CD4-positive, alpha-beta T cell (primary cell): ENCODE results near the gene HES2. TPM values are rescaled to one million over a fixed set of nuclear protein-coding genes. Genes with fewer than 3 reads are reported as not detected.

Experiments
- ATAC-seq: fragments of 200-7000 bp; cut with Tn5 transposase; one replicate; pipeline ENCODE4 v1.10.0; 2022; ENCODE audit warnings: mild to moderate bottlenecking; ENCODE audit not compliant: poor library complexity
- CTCF ChIA-PET: fragments of 350-600 bp; sonication (Branson Sonifier 250); formaldehyde crosslinking; loops from one replicate; lab custom pipeline; 2021; ENCODE audit warnings: antibody characterized with exemption, inconsistent platforms; lab: Charles Lee
- POLR2A ChIA-PET: fragments of 350-600 bp; sonication (Branson Sonifier 250); formaldehyde crosslinking; loops from one replicate; lab custom pipeline; 2021; ENCODE audit warnings: antibody characterized with exemption, inconsistent platforms; lab: Charles Lee
- DNase-seq, 14 experiments: peaks; one replicate each; pipeline ENCODE4 v3.0.0-alpha.2; 2013 to 2020; ENCODE audit warnings: mixed read lengths in 2 of 14
- H3K27ac ChIP-seq, 2 donors: one replicate each; pipeline versions ENCODE4 v1.5.1 to v1.7.0; 2013; ENCODE audit warnings: low read length in 2 of 2, low read depth in 1 of 2, mild to moderate bottlenecking in 1 of 2
- H3K27me3 ChIP-seq, 2 experiments: 1 replicate in 1 of 2; 2 replicates in 1 of 2; pipeline versions ENCODE4 v1.6.1 to v1.7.0; 2013; ENCODE audit warnings: low read length in 2 of 2, control low read depth in 1 of 2, mild to moderate bottlenecking in 1 of 2, moderate library complexity in 1 of 2; ENCODE audit not compliant: insufficient read depth in 2 of 2, control insufficient read depth in 1 of 2
- H3K36me3 ChIP-seq: one replicate; pipeline ENCODE4 v1.6.1; 2013; ENCODE audit warnings: low read length, control low read depth; ENCODE audit not compliant: insufficient read depth
- H3K4me1 ChIP-seq: one replicate; pipeline ENCODE4 v1.6.1; 2013; ENCODE audit warnings: low read length, control low read depth; ENCODE audit not compliant: insufficient read depth
- H3K4me3 ChIP-seq: one replicate; pipeline ENCODE4 v1.5.1; 2013; ENCODE audit warnings: mild to moderate bottlenecking, low read length, moderate library complexity
- H3K9me3 ChIP-seq, 2 experiments: 1 replicate in 1 of 2; 2 replicates in 1 of 2; pipeline versions ENCODE4 v1.6.1 to v1.7.0; 2013; ENCODE audit warnings: low read length in 2 of 2, mild to moderate bottlenecking in 2 of 2, control low read depth in 1 of 2, moderate library complexity in 1 of 2; ENCODE audit not compliant: control insufficient read depth in 1 of 2, insufficient read depth in 1 of 2
- H3K27ac Mint-ChIP-seq: one replicate; pipeline ENCODE4 v1.8.0; 2020; ENCODE audit warnings: mixed read lengths
- H3K27me3 Mint-ChIP-seq: one replicate; pipeline ENCODE4 v1.8.0; 2021; ENCODE audit warnings: mixed read lengths
- H3K36me3 Mint-ChIP-seq: one replicate; pipeline ENCODE4 v1.8.0; 2021; ENCODE audit warnings: low read depth, mixed read lengths
- H3K4me1 Mint-ChIP-seq: one replicate; pipeline ENCODE4 v1.8.0; 2021; ENCODE audit warnings: low read depth, mixed read lengths
- H3K4me3 Mint-ChIP-seq: one replicate; pipeline ENCODE4 v1.8.0; 2020; ENCODE audit warnings: mild to moderate bottlenecking, mixed read lengths
- H3K9me3 Mint-ChIP-seq: one replicate; pipeline ENCODE4 v1.8.0; 2020; ENCODE audit warnings: mixed read lengths
- intact Hi-C, 2 experiments: fragments of 100-400 bp; cut with DNase I in 1 of 2; cut with micrococcal nuclease in 1 of 2; formaldehyde crosslinking; loops; one replicate each; pipeline versions ENCODE4 v1.15.1 to v1.9.0; 2023 to 2025; cut with DNase I, micrococcal nuclease
- total RNA-seq, 174 experiments: library from RNA in 2 of 174; stranded (reverse) in 2 of 174; gene quantifications; one replicate each; pipeline ENCODE4 v1.2.3 and lab custom pipeline; 2021 to 2026
- TF ChIP-seq, protein P1 (sequence below): fragments of 200-600 bp; IDR thresholded peaks from one replicate; pipeline ENCODE4 v1.8.0; 2022; ENCODE audit warnings: antibody characterized with exemption, mild to moderate bottlenecking

Gene HES2
- total RNA-seq, 2 experiments from 2014 or later, result not detected

DNA sequence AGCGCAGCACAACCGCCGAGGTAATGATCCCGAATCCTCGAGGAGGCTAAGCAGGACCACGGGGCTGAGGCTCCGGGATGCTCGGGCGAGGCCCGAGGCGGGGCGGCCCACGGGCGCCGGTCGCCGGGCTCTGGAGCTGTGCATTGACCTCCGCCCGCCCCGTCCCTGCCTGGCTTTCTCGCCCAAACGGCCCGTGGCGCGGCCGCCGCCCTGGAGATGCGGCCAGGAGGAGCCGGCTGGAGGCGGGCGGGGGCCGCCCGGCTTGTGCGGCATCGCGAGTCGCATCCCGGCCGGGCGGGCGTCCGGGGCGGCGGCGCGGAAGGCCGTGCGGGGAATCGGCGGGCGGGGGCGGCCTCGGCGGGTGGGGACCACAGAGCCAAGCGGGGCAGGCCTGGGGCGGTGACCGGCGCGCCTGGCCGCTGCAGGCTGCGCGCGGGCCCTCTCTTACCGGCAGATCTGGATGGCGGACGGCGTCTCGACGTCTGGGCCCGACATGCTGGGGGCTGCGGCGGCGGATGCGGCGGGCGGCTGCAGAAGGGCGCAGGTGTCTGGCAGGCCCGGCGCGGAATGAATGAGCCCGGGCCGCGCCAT lies 26.8 kb downstream of the HES2 start:
- Histone ChIP-seq H3K9me3 (no peaks in the 10 kb centered on the region), H3K36me3 (no peaks in the 10 kb centered on the region), H3K4me1 (peaks cover 27% of the 10 kb centered on the region), H3K4me3 (peak overlapping the region; percentile 31), H3K27me3 (no peaks in the 10 kb centered on the region), H3K27ac (no peak overlapping the region)
- no peaks in the 10 kb centered on the region for H3K27me3 Mint-ChIP-seq
- DNase-seq (no peak), ATAC-seq (no peak)
- peak overlapping the region; percentile 82 for H3K27ac Mint-ChIP-seq
- intact Hi-C loops, result loop anchor here (2.0 to 10.0 kb wide), 2 partner anchors 34 to 392 kb away; partner anchors contain the start of gene CAMTA1 (in 1 of the 2)
- peak overlapping the region; percentile 92 for H3K4me3 Mint-ChIP-seq
- H3K36me3 Mint-ChIP-seq, result no peaks in the 10 kb centered on the region
- TF ChIP-seq, protein P1, sequence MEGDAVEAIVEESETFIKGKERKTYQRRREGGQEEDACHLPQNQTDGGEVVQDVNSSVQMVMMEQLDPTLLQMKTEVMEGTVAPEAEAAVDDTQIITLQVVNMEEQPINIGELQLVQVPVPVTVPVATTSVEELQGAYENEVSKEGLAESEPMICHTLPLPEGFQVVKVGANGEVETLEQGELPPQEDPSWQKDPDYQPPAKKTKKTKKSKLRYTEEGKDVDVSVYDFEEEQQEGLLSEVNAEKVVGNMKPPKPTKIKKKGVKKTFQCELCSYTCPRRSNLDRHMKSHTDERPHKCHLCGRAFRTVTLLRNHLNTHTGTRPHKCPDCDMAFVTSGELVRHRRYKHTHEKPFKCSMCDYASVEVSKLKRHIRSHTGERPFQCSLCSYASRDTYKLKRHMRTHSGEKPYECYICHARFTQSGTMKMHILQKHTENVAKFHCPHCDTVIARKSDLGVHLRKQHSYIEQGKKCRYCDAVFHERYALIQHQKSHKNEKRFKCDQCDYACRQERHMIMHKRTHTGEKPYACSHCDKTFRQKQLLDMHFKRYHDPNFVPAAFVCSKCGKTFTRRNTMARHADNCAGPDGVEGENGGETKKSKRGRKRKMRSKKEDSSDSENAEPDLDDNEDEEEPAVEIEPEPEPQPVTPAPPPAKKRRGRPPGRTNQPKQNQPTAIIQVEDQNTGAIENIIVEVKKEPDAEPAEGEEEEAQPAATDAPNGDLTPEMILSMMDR, result no peak
- H3K4me1 Mint-ChIP-seq, result peaks cover 31% of the 10 kb centered on the region
- ChIA-PET CTCF (interaction anchor here (1.0 kb wide), 1 partner anchor 45 kb away, joined by 4 read pairs; no protein-coding TSS in a partner anchor), POLR2A (interaction anchor here (0.6 to 4.1 kb wide), 8 partner anchors 10 to 211 kb away, joined by 3 to 41 read pairs (median 8); partner anchors contain the start of genes KLHL21 and RPL22)
- no peaks in the 10 kb centered on the region for H3K9me3 Mint-ChIP-seq

DNA sequence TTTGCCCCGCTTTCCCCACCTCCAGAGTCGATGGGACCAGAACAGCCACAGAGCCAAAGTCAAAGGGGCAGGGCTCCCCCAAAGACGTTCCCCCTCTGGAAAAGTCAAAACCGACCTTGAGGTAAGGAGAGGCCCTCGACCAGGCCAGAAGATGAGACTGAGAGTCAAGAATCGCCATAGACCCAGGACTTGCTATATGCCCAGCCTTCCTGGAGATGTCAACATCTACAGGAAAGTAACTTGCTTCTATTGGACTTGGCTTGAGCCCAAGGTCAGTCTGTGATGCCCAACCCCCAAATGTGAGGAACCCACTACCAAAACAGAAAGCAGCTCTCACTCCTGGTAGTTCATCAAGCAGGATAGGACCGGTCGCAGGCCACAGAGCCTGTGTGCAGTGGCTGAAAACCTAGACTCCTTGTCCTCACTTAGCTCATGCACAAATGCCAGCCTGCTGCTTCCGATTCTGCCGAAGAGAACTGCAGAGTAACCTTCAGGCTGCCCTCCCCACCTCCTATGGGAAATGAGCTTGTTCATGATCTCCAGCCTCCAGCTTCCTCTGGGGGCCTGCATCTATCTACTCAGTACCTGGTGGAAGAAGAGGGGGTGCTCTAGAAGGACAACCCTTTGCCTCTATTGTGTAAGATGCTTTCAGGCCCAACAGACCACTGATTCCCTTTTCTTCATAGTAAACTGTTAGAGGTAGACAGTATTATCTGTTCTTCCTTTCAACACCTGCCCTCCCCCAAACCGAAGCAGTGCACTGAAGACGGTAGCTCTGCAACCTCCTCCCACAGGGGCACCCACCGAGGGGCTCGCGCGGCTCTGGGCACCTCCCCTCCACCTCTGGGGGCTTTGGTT lies 27.5 kb downstream of the HES2 start:
- peak in 2 of 14 experiments; percentile 8 to 16 for DNase-seq
- TF ChIP-seq, protein P1, result no peak
- H3K27me3 ChIP-seq, result no peaks in the 10 kb centered on the region
- no peak overlapping the region for H3K27ac ChIP-seq
- intact Hi-C loops, result loop anchor here (2.0 to 10.0 kb wide), 2 partner anchors 33 to 393 kb away; partner anchors contain the start of gene CAMTA1 (in 1 of the 2)
- ChIA-PET POLR2A (interaction anchor here (0.6 to 4.1 kb wide), 4 partner anchors 30 to 360 kb away, joined by 3 to 41 read pairs (median 6); no protein-coding TSS in a partner anchor), CTCF (interaction anchor here (1.0 kb wide), 1 partner anchor 46 kb away, joined by 4 read pairs; no protein-coding TSS in a partner anchor)
- Mint-ChIP-seq H3K27me3 (no peaks in the 10 kb centered on the region), H3K36me3 (no peaks in the 10 kb centered on the region), H3K4me1 (peaks cover 31% of the 10 kb centered on the region), H3K4me3 (peak overlapping the region; percentile 86), H3K9me3 (no peaks in the 10 kb centered on the region), H3K27ac (peak overlapping the region; percentile 82)
- H3K4me3 ChIP-seq, result peak overlapping the region; percentile 31
- no peaks in the 10 kb centered on the region for H3K9me3 ChIP-seq
- no peaks in the 10 kb centered on the region for H3K36me3 ChIP-seq
- H3K4me1 ChIP-seq, result peaks cover 27% of the 10 kb centered on the region
- ATAC-seq, result no peak

DNA sequence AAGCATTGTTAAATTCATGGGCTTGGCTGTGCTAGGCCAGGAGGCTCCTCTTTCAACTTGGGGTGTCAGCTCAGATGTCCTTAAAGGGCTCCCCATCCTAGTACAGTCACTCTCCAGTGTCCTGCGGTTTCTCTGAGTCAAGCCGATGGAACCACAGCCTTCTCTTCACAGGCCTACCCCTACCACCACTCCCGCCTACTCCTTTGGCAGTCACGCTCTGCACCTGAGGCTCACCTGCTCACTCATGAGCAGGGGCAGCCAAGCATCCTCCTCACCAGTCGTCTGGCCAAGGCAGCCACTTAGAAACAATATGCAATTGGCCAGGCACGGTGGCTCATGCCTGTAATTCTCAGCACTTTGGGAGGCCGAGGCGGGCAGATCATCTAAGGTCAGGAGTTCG lies 29.7 kb downstream of the HES2 start:
- intact Hi-C loops, result loop anchor here in 1 of 2 experiments (10.0 kb wide), 1 partner anchor 395 kb away; the partner anchor contains the start of gene CAMTA1
- peaks cover 20% of the 10 kb centered on the region for H3K4me1 Mint-ChIP-seq
- ATAC-seq, result no peak
- no peaks in the 10 kb centered on the region for H3K9me3 ChIP-seq
- no peaks in the 10 kb centered on the region for H3K27me3 Mint-ChIP-seq
- CTCF ChIA-PET, result no interaction called here
- H3K4me3 Mint-ChIP-seq, result no peak overlapping the region
- no peaks in the 10 kb centered on the region for H3K9me3 Mint-ChIP-seq
- no peak for DNase-seq
- H3K27ac Mint-ChIP-seq, result no peak overlapping the region
- no peaks in the 10 kb centered on the region for H3K36me3 ChIP-seq
- TF ChIP-seq, protein P1, result no peak
- H3K27me3 ChIP-seq, result no peaks in the 10 kb centered on the region
- POLR2A ChIA-PET, result no interaction called here
- H3K4me1 ChIP-seq, result peaks cover 24% of the 10 kb centered on the region
- H3K4me3 ChIP-seq, result no peak overlapping the region
- no peaks in the 10 kb centered on the region for H3K36me3 Mint-ChIP-seq
- no peak overlapping the region for H3K27ac ChIP-seq
